Heart left ventricle (tissue), 13 donors: Measurements from ENCODE around the gene KRT39.

Experiments
- POLR2A ChIP-seq, 2 donors: fragments of 450-650 bp; IDR thresholded peaks; one replicate each; pipeline ENCODE4 v1.6.1; 2017; ENCODE audit warnings: antibody characterized with exemption in 2 of 2, mild to moderate bottlenecking in 2 of 2, moderate library complexity in 2 of 2
- TF ChIP-seq, protein P1 (sequence below), 12 donors: fragments of 200-600 bp; sonication (generic) in 4 of 12; IDR thresholded peaks; one replicate each; pipeline versions ENCODE4 v1.5.0 to v1.8.0; 2018 to 2022; ENCODE audit warnings: antibody characterized with exemption in 12 of 12, mild to moderate bottlenecking in 5 of 12
- donor health status: ischemic (EF 13 %, LVEDD 7.1; RV severe dilation, severe dysfunction).
- donor health status: DM: no; HTN: yes; CAD: no.
- donor health status: DM: no; HTN: no; CAD: no.
- donor health status: ischemic (EF 25% LVEDD 6.9; RV normal size, moderate dysfunction).
- donor health status: ischemic (EF 25% LVEDD 5.7; RV mildly dilated, moderate dysfunction).
- donor health status: ischemic (EF 35%, LVEDD 5.7; RV mildly dilated, moderate dysfunction).
- donor health status: nonischemic (EF 11% LVEDD 7.7; RV severe dilation, severe dysfunction).
- donor health status: DM: yes; HTN: yes; CAD: no.
- donor health status: PGD.
- donor health status: ischemic (EF 29% LVEDD 5.4; RV normal size, mild dysfunction).
- donor health status: nonischemic (EF 23%, LVEDD 6.1; RV moderate dilation, normal function).

GRCh38 chr17:41009936-41010335 lies 43.2 kb upstream of the KRT39 start:
- TF ChIP-seq, protein P1, sequence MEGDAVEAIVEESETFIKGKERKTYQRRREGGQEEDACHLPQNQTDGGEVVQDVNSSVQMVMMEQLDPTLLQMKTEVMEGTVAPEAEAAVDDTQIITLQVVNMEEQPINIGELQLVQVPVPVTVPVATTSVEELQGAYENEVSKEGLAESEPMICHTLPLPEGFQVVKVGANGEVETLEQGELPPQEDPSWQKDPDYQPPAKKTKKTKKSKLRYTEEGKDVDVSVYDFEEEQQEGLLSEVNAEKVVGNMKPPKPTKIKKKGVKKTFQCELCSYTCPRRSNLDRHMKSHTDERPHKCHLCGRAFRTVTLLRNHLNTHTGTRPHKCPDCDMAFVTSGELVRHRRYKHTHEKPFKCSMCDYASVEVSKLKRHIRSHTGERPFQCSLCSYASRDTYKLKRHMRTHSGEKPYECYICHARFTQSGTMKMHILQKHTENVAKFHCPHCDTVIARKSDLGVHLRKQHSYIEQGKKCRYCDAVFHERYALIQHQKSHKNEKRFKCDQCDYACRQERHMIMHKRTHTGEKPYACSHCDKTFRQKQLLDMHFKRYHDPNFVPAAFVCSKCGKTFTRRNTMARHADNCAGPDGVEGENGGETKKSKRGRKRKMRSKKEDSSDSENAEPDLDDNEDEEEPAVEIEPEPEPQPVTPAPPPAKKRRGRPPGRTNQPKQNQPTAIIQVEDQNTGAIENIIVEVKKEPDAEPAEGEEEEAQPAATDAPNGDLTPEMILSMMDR (IDR thresholded peaks at IDR 0.05): no peak
- no peak for TF ChIP-seq POLR2A (IDR thresholded peaks at IDR 0.05)
